Fibroblast of peridontal ligament (primary cell): ENCODE results near the gene MLXIP.
A peak's percentile ranks its signal among the peaks of the same experiment; 100 is the strongest.

ENCODE experiments used
- DNase-seq: peaks from one replicate; pipeline ENCODE4 v3.0.0-alpha.2; 2010; ENCODE audit errors: extremely low read depth

The MLXIP gene

GRCh38 chr12:122079532-122080081 is 1.1 kb downstream of the MLXIP start:
- no peak for DNase-seq

GRCh38 chr12:122080149-122081082 is 1.9 kb downstream of the MLXIP start:
- DNase-seq, result peak; percentile 66

DNA sequence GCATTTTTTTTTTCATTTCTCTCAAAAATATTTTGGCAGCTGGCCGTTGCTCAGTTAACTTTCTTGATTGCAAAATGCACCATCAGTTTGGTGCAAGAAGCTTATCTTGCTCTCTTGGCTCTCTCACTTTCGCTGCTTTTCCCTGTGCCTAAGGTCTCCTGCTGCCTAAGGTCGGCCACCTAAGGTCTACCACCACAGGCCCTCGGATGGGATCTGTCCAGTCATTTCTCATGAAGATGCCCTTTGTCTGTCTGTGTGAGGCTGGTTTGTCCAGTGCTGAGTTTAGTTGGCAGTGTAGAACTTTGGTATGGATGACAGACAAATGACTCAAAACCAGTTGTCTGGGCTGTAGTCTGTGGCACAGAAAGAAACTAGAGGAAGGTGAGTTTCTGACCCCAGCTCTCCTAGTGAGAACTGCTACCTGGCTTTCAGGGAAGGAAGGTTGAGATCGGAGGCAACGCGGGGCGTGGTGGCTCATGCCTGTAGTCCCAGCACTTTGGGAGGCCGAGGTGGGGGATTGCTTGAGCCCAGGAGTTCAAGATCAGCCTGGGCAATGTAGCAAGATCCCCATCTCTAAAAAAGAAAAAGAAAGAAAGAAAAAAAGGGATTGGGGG is 2.6 kb downstream of the MLXIP start:
- DNase-seq, result peak; percentile 53

GRCh38 chr12:122081697-122082221 is 3.2 kb downstream of the MLXIP start:
- DNase-seq, result no peak

DNA sequence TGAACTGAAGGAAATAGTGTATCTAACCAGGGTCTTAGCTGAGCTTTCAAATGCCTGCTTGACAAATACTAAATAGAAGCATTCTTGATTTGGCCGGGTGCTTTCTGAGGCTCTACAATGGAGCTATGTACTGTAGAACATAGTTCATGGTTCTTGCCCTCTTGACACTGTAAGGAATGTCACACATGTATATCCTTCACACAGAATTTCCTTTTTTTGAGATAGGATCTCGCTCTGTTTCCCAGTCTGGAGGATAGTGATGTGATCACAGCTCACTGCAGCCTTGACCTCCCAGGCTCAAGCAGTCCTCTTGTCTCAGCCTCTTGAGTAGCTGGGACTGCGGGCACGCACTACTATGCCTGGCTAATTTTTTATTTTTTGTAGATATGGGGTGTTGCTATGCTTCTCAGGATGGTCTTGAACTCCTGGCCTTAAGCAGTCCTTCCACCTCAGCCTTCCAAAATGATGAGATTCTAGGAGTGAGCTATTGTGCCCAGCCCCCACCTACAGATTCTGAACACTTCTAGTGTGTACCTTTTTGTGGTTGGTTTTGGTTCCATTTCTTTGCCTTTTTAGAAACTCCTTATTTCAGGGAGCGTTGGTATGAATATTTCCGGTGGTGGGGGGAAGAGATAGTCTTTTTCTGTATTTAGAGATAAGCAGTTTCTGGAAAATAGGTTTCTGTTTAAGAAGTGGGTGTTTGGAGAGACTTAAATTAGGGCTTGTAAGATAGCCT is 4.2 kb downstream of the MLXIP start:
- no peak for DNase-seq

- DNase-seq, result no peak
Measured at GRCh38 chr12:122084857-122085405, 6.4 kb downstream of the MLXIP start.

- no peak for DNase-seq
Measured at GRCh38 chr12:122085591-122085990, 7.0 kb downstream of the MLXIP start.

DNA sequence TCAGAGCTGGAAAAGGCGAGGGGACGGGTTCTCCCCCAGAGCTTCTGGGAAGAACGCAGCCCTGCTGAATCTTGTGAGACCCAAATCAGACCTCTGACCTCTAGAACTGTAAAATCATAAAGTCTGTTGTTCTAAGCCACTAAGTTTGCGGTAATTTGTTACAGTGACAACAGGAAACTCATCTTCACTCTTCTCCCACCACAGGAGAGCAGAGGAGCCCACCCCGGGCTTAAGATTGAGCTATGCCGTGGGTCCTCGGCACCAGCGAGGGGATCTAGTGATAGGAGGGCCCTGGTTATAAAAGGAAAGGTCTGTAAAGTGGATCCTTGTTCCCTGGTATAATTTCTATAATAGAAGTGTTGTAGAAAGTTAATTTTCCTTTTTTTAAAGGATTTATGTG is 7.6 kb downstream of the MLXIP start:
- no peak for DNase-seq

DNA sequence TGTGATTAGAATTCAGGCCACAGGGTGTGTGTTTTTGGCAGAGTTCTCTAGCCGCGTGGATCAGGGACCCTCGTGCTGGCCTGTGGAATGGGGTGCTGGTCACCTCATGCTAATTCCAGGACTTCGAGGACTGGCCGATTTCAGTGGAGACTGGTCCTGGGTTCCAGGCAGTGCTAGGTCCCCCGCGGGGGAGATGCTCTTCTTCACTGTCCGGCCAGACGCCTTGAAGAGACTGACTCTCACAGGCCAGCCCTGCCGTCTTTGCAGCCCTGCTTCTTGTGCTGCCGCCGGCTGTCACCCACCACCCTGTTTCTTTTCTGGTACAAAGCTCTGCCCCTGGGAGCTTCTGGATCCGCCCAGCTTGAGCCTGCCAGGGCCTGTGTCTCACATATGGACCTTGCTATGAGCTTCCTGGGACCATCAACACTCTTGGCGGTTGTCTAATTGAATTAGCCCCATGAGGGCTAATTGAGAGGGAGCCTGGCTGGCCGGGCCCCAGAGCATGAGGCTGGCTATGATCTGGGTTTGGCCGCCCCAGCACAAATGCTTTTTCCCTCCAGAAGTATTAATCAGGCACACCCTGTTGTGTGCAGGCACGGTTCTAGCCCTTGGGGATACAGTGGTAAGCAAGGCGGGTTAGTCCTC is 8.2 kb downstream of the MLXIP start:
- DNase-seq, result no peak

DNA sequence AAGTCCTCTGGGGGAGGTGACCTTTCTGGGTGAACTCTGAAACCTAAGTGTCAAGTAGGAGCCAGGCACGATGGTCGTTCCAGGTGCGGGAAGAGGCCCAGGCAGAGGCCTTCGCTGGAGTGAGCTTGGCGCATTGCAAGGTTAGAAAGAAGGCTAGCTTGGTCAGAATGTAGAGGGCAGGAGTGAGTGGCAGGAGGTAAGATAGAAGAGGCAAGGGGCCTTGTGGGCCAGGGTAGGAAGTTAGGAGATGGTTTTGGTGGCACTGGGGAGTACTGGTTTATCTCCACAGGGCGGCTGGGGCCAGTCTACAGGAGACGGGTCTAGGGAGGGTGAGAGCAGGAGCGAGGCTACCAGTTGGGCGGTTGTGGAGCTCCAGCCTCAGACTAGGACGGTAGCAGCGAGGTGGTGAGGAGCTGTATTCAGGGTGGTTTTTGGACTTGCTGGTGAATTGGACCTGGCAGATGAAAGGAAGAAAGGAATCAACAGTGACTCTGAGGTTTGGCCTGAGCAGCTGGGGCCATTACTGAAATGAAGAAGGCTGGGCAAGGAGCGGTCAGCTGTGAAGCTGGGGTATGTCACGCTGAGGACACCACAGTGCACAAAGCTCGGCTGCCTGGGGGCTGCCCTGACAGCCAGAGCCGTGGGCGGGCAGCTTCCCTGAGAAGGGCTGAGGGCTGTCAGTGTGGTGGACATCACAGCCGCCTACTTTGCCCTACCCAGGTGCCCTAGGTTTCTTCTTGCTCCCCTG is 9.0 kb downstream of the MLXIP start:
- no peak for DNase-seq

DNA sequence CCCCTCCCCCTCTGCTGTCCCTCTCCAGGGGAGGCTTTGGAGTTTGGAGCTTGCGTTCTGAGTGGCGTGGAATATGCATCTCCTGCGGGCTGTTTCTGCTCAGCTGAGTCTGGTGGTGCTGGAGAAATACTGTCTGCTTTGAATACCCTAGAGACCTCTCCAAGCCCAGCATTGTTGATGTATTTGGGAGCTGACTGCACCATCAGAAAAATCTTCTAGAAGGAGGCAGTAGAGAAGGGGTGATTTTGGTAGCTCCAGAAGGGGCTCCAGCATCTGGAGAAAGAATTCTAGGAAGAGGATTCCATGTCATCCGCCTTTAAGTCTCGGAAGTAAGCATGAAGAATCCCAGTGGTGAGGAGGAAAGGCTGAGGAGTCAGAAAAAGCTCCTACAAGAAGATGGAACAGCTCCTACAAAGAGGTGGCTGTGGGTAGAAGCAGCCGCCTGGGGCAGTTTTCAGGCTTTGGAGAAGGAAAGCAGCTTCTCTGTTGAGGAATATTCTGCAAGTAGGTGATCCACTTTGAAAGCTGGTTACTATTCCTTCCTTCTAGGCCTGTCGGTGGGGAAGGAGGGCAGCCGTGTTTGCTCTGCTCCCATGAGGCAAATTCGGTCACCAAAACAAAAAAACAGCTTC is 9.7 kb downstream of the MLXIP start:
- DNase-seq, result no peak

GRCh38 chr12:122089077-122089476 is 10.5 kb downstream of the MLXIP start:
- no peak for DNase-seq

- DNase-seq, result peak; percentile 99
Measured at GRCh38 chr12:122090759-122091515, 12.4 kb downstream of the MLXIP start.

GRCh38 chr12:122093098-122093883 is 14.7 kb downstream of the MLXIP start:
- no peak for DNase-seq

- DNase-seq, result no peak
Measured at GRCh38 chr12:122094137-122094734, 15.7 kb downstream of the MLXIP start.

GRCh38 chr12:122094735-122095631 is 16.4 kb downstream of the MLXIP start:
- no peak for DNase-seq

DNA sequence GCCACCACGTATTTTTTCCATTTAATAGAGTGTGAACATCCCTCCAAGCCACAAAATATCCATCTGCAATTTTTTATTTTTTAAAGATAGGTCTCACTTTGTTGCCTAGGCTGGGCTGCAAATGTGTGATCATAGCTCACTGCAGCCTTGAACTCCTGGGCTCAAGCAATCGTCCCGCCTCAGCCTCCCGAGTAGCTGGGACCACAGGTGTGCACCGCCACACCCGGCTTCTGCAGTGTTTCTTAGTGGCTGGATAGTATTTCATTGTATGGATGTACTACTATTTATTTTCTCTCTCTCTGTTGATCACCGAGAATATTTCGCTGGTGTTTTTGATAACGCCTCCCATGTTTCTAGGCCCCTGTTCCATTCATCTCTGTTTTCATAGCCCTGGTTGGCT is 17.5 kb downstream of the MLXIP start:
- DNase-seq, result no peak
